Skeletal muscle satellite cell (primary cell): ENCODE results near the gene FLVCR2.

ENCODE experiments used
- H3K27me3 ChIP-seq: 2 replicates; pipeline ENCODE4 v1.7.0; 2013; ENCODE audit warnings: low read length; ENCODE audit not compliant: control insufficient read depth, insufficient read depth
- H3K36me3 ChIP-seq: 2 replicates; pipeline ENCODE4 v1.7.0; 2013; ENCODE audit warnings: mild to moderate bottlenecking, control low read depth, low read length; ENCODE audit not compliant: insufficient read depth
- H3K4me1 ChIP-seq: 2 replicates; pipeline ENCODE4 v1.7.0; 2013; ENCODE audit warnings: low read length; ENCODE audit not compliant: control insufficient read depth, insufficient read depth
- H3K4me2 ChIP-seq: 2 replicates; pipeline ENCODE4 v1.7.0; 2013; ENCODE audit warnings: mild to moderate bottlenecking, low read length
- H3K4me3 ChIP-seq: 2 replicates; pipeline ENCODE4 v1.7.0; 2013; ENCODE audit warnings: low read length
- H3K9ac ChIP-seq: 2 replicates; pipeline ENCODE4 v1.7.0; 2013; ENCODE audit warnings: mild to moderate bottlenecking, low read depth, low read length, moderate library complexity
- H3K9me3 ChIP-seq: replicated peaks from 2 replicates; pipeline ENCODE4 v1.7.0; 2013; ENCODE audit warnings: mild to moderate bottlenecking, control low read depth, low read length

FLVCR2 gene

DNA sequence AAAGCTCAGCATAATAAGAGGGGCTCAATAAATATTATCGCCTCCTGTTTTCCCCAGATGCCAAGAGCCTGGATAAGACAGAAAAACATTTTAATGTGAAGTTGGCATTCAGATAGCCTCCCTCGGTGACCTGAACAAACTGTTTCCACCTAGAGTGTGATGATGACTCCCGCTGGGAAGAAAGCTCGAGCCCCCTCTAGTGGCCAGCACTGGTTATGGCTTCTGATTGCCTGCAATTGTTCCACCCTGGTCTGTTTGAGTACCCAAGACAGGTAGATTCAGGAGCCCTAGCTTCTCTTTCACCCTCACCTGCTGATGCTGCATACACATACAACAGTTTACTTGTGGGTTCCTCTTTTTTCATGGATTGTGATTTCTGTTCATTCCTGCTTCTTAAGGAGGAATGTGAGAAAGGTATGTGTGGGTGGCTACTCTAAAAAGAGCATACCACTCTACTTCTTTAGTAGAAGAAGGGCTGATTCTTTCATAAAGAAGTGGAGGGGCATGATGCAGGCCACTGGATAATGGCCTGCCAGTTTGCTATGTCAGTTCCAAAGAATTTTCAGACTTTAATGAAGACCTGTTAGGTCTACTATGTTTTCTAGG is 75.8 kb downstream of the FLVCR2 start:
- peaks cover 5% of the 10 kb centered on the region for H3K4me1 ChIP-seq
- no peaks in the 10 kb centered on the region for H3K27me3 ChIP-seq
- no peaks in the 10 kb centered on the region for H3K9me3 ChIP-seq
- H3K4me2 ChIP-seq, result no peak overlapping the region
- H3K4me3 ChIP-seq, result no peak overlapping the region
- H3K9ac ChIP-seq, result no peak overlapping the region
- H3K36me3 ChIP-seq, result peaks cover 30% of the 10 kb centered on the region

DNA sequence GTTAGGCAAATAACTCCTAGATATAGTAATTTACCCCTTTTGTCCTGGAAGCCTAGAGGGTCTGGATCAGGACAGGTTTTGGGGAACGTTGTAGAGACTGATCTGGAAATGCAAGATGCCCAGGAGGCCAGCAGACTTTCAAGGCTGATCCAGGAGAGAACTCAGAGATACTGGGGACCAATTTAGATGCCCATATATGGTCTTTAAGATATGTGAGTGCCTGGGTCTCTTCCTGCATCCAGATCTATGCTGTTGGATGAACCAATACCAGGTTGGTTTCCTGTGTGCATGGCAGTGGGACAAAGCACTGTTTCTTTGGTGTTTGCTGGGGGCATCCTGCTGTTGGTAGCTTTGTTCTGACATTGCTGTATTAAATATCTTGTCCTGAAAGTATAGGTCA is 76.8 kb downstream of the FLVCR2 start:
- Histone ChIP-seq H3K4me1 (peaks cover 4% of the 10 kb centered on the region), H3K27me3 (no peaks in the 10 kb centered on the region), H3K36me3 (peaks cover 23% of the 10 kb centered on the region), H3K4me2 (no peak overlapping the region), H3K9ac (no peak overlapping the region), H3K4me3 (no peak overlapping the region), H3K9me3 (no peaks in the 10 kb centered on the region)

DNA sequence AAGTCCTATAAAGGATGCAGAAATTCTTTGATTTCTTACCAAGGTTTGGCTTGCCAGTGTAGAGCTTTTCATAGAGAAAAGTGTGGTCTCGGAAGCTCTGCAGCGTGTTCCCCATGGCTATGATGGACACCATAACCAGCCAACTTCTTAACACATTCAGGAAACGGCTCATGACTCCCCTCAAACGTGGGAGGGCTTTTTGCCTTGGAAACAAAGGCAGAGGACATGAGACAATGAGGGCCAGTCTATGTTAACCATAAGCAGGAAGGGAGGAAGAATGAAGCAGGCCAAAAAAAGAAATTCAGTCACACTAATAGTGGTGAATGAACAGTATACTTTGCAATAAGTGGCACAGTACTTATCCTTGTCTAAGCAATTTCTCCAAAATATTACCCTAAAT is 78.9 kb downstream of the FLVCR2 start:
- peaks cover 8% of the 10 kb centered on the region for H3K36me3 ChIP-seq
- H3K9me3 ChIP-seq, result no peaks in the 10 kb centered on the region
- H3K9ac ChIP-seq, result no peak overlapping the region
- no peak overlapping the region for H3K4me2 ChIP-seq
- no peak overlapping the region for H3K4me3 ChIP-seq
- no peaks in the 10 kb centered on the region for H3K27me3 ChIP-seq
- H3K4me1 ChIP-seq, result peaks cover 7% of the 10 kb centered on the region

DNA sequence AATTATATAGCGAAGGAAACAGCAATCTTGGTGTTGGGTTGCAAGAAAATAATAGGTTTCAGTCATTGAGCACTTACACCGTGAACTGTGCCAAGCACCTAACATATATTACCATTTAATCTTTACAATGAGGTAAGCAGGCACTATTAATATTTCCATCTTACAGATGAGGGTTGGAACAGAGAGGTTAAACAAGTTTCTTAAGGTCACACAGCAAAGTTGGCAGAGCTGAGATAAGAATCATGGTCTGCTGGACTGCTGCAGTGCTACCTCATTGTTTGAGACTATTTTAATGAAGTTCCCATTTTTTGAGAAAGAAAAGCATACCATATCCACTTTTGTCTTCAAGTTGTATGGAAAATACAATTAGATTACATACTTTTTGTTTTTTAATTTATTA is 80.5 kb downstream of the FLVCR2 start:
- Histone ChIP-seq H3K36me3 (peaks cover 7% of the 10 kb centered on the region), H3K4me2 (no peak overlapping the region), H3K9me3 (no peaks in the 10 kb centered on the region), H3K9ac (no peak overlapping the region), H3K4me3 (no peak overlapping the region), H3K27me3 (no peaks in the 10 kb centered on the region), H3K4me1 (peaks cover 13% of the 10 kb centered on the region)

DNA sequence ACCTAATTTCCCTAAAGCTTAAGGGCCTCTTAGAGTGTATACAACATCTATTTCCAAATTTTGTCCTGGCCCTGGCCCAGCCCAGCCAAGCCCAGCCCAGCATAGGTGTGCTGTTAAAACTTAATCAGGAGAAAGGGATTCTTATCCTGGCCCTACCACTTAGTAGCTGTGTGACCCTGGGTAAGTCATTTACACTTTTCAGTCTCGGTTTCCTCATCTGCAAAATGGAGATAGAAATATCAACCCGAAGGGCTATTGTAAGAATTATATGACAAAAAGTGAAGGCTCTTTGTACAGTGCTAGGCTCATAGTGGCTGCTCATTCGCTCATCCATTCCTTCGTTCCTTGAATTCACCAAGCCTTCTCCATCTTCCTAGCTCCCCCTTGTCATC is 81.8 kb downstream of the FLVCR2 start:
- Histone ChIP-seq H3K36me3 (peaks cover 10% of the 10 kb centered on the region), H3K9me3 (no peaks in the 10 kb centered on the region), H3K4me2 (peak overlapping the region; percentile 80), H3K4me1 (peaks cover 13% of the 10 kb centered on the region), H3K4me3 (peak overlapping the region; percentile 95), H3K27me3 (no peaks in the 10 kb centered on the region), H3K9ac (peak overlapping the region; percentile 86)

DNA sequence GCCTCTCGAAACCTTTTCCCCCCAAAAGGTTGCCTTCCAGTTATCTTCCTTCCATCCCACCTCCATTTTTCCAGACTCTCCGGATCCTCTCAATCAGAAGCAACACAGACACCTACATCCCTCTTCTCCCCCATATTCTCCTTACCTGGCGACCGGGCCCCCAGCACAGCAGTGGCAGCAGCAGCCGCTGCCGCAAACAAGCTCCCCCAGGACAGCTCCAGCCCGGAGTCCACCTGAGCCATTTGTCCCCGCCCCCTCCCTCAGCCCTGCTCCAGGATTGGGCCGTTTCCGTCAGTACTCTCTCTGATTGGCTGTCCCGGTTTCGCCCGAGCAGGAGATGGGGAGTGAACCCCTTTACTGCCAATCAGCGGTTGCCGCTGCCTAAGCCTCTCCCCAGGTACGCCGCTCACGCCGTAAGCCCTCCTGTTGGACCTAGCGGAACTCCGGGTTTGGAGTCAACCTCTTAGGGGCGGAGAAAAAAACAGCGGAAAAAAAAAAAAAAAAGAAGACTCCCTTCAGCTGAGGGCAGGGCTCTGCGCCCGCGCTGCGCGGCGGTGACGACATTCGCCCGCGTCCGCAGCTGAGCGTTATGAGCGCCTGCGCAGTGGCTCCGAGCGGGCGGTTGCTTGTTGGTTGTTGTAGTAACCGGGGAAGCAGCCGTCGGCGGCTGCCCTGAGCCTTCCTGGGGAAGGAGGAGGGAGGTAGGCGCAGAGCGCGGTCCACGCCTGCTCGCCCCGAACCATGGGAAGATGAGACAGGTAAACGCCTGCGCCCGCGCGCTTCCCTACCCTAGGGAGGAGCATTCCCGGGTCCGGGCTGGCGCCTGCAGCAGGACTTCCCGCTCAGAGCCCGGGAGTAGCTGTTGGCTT is 82.4 kb downstream of the FLVCR2 start, which contains the start of the genes ERG28 and TTLL5:
TSS of gene ERG28 (minus strand) at position 247 of the 869 bp plus-strand sequence. CDS start 3,374 bp downstream, outside the sequence.
TSS of gene TTLL5 (plus strand) at position 617 of the 869 bp plus-strand sequence. CDS start 1,904 bp downstream, outside the sequence.
- Histone ChIP-seq H3K4me1 (peaks cover 13% of the 10 kb centered on the region), H3K36me3 (peaks cover 10% of the 10 kb centered on the region), H3K9ac (peak within 1 kb of the TSS; percentile 86), H3K4me3 (peak within 1 kb of the TSS; percentile 95), H3K4me2 (peak within 1 kb of the TSS; percentile 80), H3K9me3 (no peaks in the 10 kb centered on the region), H3K27me3 (no peaks in the 10 kb centered on the region)

DNA sequence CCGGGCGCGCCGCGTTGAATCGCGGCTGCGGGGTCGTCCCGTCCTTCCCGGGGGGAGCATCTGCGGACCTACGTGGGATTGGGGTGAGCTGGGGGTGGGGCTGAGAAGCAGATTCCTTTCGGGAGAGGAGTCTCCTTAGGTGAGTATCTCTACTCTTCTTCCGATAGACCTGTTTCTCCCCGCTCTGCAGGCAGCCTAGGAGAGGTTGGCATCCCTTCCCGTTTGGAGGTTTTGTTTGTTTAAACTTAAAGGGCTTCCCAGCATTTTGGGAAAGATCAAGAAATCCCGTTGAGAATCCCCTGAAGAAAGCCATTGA is 83.0 kb downstream of the FLVCR2 start:
- Histone ChIP-seq H3K9me3 (no peaks in the 10 kb centered on the region), H3K4me1 (peaks cover 13% of the 10 kb centered on the region), H3K4me2 (peak overlapping the region; percentile 80), H3K27me3 (no peaks in the 10 kb centered on the region), H3K36me3 (peaks cover 7% of the 10 kb centered on the region), H3K9ac (peak overlapping the region; percentile 86), H3K4me3 (peak overlapping the region; percentile 95)

DNA sequence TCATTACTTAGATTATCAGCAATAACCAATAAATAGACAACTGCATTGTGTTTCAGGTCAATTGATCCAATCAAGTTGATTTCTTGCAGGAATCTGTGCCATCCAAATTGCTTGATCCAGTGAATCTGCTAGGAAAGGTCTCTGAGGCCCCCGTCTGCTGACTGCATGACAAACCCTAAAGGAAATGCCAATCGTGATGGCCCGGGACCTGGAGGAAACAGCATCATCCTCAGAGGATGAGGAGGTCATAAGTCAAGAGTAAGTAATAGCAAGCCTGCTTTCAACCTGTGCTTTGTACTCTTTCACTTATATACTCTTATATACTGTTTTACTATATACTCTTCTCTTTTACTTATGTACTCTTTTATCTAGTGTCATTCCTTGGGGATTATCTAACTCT is 84.5 kb downstream of the FLVCR2 start:
- no peaks in the 10 kb centered on the region for H3K9me3 ChIP-seq
- no peaks in the 10 kb centered on the region for H3K27me3 ChIP-seq
- peak overlapping the region; percentile 22 for H3K4me2 ChIP-seq
- H3K9ac ChIP-seq, result no peak overlapping the region
- H3K4me3 ChIP-seq, result no peak overlapping the region
- H3K4me1 ChIP-seq, result peaks cover 13% of the 10 kb centered on the region
- peaks cover 6% of the 10 kb centered on the region for H3K36me3 ChIP-seq

DNA sequence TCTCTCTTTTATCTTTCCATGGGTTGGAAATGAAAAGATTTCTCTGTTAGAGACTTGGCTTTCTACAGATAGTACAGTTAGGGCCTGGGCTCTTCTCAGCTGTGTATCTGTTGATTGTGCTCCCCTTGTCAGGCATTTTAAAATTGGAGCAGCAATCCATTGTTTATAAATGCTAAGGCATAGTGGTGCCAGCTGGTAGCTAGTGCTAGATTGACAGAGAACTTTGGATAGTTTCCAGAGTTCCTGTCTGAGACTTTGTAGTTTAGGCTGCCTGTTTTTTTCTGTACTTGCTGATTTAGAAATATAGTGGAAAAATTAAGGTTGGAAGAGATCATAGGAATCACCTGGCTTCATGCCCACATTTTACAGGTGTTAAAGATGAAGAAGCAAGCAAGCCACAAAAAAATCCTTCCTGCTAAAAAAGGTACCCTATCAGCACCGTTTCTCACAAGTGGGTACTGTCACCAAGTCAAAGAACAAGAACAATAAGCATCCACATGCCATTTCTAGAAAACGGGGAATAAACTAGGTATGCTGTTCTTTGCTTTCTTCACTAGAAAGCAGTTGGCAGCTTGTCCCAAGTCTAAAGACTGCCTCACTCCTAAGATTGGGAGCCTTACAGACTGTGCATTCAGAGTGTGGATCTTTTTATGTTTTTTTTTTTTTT is 88.8 kb downstream of the FLVCR2 start:
- Histone ChIP-seq H3K4me1 (peaks cover 5% of the 10 kb centered on the region), H3K9ac (no peak overlapping the region), H3K9me3 (no peaks in the 10 kb centered on the region), H3K4me3 (no peak overlapping the region), H3K4me2 (no peak overlapping the region), H3K36me3 (peaks cover 20% of the 10 kb centered on the region), H3K27me3 (no peaks in the 10 kb centered on the region)

DNA sequence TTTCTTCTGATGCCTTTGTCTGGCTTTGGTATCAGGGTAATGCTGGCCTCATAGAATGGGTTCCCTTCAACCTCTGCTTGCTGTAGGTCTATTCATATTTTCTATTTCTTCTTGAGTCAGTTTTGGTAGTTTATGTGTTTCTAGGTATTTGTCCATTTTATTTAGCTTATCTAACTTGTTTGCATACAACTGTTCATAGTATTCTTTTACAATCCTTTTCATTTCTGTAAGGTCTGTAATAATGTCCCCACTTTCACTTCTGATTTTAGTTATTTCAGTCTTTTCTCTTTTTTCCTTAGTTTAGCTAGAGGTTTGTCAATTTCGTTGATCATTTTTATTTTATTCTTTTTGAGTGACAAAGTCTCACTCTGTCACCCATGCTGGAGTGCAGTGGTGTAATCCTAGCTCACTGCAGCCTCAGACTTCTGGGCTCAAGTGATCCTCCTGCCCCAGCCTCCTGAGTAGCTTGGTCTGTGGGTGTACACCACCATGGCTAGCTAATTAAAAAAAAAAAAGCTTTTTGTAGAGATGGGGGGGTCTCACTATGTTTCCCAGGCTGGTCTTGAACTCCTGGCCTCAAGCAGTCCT is 94.3 kb downstream of the FLVCR2 start:
- H3K9me3 ChIP-seq, result no peaks in the 10 kb centered on the region
- no peaks in the 10 kb centered on the region for H3K27me3 ChIP-seq
- H3K4me3 ChIP-seq, result no peak overlapping the region
- no peak overlapping the region for H3K9ac ChIP-seq
- H3K4me2 ChIP-seq, result no peak overlapping the region
- H3K36me3 ChIP-seq, result peaks cover 15% of the 10 kb centered on the region
- H3K4me1 ChIP-seq, result no peaks in the 10 kb centered on the region

DNA sequence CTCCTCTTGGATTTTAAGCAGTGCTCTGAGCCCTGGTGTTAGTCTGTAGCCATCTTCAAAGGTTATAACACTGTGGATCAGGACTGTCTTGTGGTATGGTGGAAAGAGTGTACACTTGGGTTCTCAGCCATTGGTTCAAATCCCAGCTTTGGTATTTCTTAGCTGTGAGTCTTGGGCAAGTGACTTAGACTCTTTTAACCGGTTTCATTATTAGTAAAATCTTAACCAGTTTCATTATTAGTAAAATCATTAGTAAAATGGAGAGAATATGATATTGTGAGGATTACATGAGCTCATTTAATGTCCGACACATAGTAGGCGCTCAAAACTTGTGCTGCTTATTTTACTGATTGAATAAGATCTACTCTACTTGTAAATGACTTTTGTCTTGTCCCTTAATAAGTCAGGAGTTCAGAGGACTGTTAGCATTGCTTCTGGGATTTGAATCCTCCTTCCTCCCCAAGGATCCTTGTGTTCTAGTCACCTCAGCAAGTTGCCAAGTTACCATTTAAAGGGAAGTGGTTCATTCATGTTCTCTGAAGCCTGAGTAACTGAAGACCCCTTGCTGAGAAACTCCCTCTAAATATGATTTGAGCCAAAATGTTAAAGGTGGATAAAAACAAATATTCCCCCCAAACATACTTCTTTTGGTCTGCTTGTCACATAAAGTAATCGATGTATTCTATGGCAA is 95.1 kb downstream of the FLVCR2 start:
- peaks cover 15% of the 10 kb centered on the region for H3K36me3 ChIP-seq
- no peaks in the 10 kb centered on the region for H3K9me3 ChIP-seq
- no peaks in the 10 kb centered on the region for H3K27me3 ChIP-seq
- no peak overlapping the region for H3K9ac ChIP-seq
- H3K4me1 ChIP-seq, result no peaks in the 10 kb centered on the region
- H3K4me2 ChIP-seq, result no peak overlapping the region
- no peak overlapping the region for H3K4me3 ChIP-seq
